ENCODE data around the gene TKTL1.
"Not testable (repeated sequence)": the region's sequence is repeated elsewhere in the genome, so short reads cannot be mapped to it uniquely, and the experiment has no call there.

The TKTL1 gene, protein sequence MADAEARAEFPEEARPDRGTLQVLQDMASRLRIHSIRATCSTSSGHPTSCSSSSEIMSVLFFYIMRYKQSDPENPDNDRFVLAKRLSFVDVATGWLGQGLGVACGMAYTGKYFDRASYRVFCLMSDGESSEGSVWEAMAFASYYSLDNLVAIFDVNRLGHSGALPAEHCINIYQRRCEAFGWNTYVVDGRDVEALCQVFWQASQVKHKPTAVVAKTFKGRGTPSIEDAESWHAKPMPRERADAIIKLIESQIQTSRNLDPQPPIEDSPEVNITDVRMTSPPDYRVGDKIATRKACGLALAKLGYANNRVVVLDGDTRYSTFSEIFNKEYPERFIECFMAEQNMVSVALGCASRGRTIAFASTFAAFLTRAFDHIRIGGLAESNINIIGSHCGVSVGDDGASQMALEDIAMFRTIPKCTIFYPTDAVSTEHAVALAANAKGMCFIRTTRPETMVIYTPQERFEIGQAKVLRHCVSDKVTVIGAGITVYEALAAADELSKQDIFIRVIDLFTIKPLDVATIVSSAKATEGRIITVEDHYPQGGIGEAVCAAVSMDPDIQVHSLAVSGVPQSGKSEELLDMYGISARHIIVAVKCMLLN

DNA sequence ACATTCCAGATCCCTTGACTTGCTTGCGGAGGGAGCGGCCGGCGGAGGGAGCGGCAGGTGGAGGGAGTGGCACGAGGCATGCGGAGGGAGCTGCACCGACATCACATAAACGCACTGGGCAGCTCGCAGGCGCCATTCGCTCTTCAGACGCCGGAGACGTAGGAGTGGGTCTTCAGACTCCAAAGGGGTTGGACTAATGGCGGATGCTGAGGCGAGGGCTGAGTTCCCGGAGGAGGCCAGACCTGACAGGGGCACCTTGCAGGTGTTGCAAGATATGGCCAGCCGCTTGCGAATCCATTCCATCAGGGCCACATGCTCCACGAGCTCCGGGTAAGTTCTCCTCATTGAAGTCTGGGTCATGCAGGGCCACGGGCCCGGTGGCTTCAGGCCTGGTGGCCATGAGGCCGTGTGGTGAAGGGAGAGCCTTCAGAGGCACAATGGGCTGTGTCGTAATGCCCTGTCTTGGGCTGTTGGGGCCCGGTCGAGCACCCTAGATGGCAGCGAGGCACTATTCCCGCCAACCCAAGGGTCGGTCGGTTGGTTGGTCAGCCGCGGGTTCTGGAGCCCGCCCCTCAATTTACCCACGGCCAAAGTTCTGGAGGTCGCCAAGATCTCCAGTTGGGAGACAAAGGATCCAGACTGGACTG lies at the start of gene TKTL1:
Gene TKTL1 (plus strand): TSS at position 132 of the 647 bp plus-strand sequence. CDS start 65 bp downstream, at position 197.
- no peak for DNase-seq (ENCODE audit: low read depth in 2 of 2)

DNA sequence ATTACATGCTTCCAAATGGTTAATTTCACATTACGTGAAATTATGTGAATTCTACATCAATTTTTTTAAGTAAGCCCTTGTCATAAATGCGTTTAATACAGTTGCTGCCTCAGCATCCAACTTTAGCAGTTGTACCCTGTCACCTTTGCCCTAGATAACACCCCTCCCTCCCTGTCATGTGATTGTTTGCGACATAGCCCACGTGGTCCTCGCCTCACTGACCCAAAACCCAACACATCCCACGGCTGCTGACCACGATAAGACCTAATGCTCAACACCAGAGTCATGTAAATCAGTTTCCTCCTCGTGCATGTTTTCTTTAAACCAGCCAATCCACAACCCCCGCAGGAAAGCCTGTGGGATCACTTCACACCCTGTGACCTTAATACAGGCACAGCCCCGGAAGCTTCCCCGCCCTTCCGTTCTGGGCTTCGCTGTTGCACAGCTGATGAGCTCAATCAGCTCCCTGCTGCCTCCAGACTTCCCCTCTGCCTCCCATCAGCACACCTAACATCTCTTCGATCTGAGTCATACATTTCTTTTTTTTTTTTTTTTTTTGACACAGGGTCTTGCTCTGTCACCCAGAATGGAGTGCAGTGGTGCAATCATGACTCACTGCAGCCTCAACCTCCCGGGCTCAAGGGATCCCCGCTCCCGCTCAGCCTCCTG lies 48.1 kb upstream of the TKTL1 start:
- DNase-seq (ENCODE audit: low read depth in 2 of 2): not testable (repeated sequence)

DNA sequence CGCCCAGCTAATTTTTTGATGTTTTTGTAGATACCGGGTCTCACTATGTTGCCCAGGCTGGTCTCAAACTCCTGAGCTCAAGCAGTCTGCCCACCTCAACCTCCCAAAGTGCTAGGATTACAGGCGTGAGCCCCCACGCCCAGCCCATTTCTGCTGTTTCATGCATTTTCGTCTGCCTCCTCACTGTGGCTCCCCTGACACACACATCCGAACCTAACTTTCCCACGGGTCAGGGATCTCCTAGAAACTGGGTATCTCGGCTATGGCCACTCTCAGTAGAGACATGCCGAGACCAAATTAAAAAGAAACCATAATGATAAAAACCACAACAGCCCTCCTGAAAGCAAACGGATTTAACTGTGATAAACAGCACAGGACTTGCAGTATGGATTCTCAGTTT lies 47.5 kb upstream of the TKTL1 start:
- DNase-seq (ENCODE audit: low read depth in 2 of 2): not testable (repeated sequence)

DNA sequence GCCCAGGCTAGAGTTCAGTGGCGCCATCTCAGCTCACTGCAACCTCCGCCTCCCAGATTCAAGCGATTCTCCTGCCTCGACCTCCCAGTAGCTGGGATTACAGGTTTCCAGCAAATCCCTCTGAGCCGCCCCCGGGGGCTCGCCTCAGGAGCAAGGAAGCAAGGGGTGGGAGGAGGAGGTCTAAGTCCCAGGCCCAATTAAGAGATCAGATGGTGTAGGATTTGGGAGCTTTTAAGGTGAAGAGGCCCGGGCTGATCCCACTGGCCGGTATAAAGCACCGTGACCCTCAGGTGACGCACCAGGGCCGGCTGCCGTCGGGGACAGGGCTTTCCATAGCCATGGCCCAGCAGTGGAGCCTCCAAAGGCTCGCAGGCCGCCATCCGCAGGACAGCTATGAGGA lies 38.3 kb upstream of the TKTL1 start, which contains the start of gene OPN1MW3:
Gene OPN1MW3 (plus strand): TSS at position 301 of the 400 bp plus-strand sequence. CDS start 38 bp downstream, at position 339.
- not testable (repeated sequence) for DNase-seq (ENCODE audit: low read depth in 2 of 2)

DNA sequence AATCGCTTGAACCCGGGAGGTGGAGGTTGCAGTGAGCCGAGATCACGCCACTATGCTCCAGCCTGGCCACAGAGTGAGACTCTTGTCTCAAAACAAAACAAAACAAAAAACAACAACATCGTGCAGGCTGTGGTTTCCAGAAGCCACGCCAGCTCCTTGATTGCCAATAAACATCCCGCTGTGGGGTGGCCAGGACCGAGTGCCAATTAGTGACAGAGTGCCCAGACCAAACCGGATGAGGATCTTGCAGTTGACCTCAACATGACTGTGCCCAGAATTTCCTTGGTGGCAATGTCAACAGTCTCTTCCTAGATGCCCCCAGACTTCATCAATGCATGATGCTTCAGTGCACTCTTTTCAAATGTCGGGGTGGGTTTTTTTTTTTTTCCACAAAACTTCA lies 36.9 kb upstream of the TKTL1 start:
- not testable (repeated sequence) for DNase-seq (ENCODE audit: low read depth in 2 of 2)

DNA sequence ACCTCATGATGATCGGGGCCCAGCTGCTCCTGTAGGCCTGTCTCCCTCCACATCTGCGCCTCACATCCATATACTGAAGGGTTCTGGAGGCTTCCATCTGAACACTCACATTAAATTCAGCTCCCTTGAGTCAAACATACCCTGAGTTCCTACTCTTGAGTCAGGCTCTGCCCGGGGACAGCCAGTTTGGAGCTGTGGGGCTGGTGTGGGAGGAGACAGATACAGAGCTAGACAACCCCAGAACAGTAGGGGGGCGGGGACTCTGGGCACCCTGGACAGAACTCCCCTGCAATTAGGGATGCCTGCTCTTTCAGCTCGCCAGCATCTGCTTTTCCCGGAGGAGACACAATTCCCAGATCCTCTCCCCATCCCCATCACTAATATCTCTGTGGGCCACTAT lies 32.5 kb upstream of the TKTL1 start:
- not testable (repeated sequence) for DNase-seq (ENCODE audit: low read depth in 2 of 2)

DNA sequence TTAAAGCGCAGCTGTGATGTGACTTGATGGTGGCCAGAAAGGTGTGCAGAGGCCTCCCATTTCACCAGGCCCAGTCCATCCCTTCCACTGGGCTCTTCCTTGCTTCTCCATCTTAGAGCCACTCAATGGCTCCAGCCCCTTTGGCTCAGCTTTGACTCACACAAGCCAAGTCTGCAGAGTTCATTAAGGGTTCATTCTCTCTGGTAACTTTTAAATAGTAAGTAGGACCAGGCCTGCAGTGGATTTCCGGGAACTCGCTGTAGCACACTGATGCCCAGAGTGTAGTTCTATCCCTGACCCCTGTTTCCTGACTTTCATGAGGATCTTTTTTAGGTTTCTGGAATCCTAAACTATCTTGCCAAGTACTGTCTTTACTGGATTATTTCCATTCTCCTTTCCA lies 26.4 kb upstream of the TKTL1 start:
- not testable (repeated sequence) for DNase-seq (ENCODE audit: low read depth in 2 of 2)

DNA sequence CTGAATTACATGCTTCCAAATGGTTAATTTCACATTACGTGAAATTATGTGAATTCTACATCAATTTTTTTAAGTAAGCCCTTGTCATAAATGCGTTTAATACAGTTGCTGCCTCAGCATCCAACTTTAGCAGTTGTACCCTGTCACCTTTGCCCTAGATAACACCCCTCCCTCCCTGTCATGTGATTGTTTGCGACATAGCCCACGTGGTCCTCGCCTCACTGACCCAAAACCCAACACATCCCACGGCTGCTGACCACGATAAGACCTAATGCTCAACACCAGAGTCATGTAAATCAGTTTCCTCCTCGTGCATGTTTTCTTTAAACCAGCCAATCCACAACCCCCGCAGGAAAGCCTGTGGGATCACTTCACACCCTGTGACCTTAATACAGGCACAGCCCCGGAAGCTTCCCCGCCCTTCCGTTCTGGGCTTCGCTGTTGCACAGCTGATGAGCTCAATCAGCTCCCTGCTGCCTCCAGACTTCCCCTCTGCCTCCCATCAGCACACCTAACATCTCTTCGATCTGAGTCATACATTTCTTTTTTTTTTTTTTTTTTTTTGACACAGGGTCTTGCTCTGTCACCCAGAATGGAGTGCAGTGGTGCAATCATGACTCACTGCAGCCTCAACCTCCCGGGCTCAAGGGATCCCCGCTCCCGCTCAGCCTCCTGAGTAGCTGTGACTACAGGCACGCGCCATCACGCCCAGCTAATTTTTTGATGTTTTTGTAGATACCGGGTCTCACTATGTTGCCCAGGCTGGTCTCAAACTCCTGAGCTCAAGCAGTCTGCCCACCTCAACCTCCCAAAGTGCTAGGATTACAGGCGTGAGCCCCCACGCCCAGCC lies 10.9 kb upstream of the TKTL1 start:
- DNase-seq (ENCODE audit: low read depth in 2 of 2): not testable (repeated sequence)

DNA sequence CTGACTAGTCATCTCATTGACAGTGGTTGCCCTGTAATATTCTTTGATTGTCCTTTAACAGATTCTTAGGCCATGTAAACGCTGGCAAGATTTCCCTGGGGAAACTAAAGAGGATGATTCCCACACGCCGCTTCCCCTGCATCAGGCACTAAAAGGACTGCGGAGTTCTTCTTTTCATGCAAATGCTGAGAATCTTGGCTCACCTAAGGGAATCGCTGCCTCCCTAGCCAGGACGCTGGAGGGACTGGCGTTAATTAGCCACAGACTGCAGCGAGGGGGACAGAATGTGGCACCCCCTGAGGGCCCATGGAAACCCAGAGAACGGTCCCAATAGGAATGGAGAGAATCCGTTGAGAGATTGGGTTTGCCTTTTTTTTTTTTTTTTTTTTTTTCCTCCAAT lies 9.2 kb upstream of the TKTL1 start:
- not testable (repeated sequence) for DNase-seq (ENCODE audit: low read depth in 2 of 2)

DNA sequence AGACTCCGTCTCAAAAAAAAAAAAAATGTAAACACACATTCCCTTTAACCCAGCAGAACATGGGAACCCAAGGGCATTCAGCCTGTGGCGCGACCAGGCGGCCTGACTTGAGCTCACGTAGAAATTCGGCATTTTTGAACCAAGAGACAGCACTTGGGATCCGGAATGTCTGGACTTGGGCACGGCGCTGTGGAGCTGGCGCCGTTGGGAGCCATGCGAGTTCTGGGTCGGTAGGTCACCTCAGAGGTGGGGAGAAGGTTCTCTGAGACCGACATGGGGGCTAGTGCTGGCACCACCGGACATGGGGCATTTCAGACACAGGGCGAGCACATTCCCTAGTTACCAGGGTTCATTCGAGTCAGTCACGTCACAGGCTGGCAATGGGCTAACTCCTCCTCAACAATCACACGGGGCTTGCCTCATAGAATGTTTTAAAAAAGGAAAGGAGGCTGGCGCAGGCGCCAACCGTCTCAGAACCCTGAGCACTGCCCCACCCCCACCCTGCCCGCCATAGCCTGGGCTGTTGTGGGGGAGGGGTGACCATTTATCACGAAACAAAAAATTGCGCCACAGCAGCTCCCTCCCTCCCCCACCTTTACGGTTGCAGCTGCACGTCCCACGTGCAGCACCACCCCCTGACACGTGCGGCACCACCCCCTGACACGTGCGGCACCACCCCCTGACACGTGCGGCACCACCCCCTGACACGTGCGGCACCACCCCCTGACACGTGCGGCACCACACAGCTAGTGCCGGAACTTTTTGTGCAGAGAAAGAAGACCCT lies 612 bp upstream of the TKTL1 start, which contains the start of gene TEX28:
Gene TEX28 (minus strand): TSS at position 334 of the 784 bp plus-strand sequence. CDS start 3,007 bp downstream, outside the sequence.
- no peak for DNase-seq (ENCODE audit: low read depth in 2 of 2)

DNA sequence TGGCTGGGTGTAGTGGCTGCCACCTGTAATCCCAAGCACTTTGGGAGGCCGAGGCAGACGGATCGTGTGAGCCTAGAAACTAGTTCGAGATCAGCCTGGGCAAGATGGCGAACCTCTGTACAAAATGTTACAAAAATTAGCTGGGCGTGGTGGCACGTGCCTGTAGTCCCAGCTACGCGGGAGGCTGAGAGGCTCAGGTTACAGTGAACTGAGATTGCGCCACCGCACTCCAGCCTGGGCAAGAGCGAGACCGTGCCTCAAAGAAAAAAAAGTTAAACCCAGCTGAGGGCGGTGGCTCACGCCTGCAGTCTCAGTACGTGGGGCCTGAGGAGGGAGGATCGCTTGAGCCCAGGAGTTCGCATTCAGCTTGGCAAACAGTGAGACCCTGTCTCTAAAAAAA lies 1.1 kb downstream of the TKTL1 start:
- no peak for DNase-seq (ENCODE audit: low read depth in 2 of 2)

DNA sequence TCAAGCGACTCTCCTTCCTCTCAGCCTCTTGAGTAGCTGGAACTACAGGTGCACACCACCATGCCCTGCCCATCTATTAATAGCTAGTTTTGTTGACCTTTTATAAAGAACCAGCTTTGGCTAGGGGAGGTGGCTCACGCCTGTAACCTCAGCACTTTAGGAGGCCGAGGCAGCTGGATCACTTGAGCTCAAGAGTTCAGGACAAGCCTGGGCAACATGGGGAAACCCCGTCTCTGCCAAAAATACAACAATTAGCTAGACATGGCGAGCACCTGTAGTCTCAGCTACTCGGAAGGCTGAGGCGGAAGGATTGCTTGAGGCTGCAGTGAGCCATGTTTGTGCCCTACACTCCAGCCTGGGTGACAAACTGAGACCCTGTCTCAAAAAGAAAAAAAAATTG lies 2.7 kb downstream of the TKTL1 start:
- DNase-seq (ENCODE audit: low read depth in 2 of 2): no peak

DNA sequence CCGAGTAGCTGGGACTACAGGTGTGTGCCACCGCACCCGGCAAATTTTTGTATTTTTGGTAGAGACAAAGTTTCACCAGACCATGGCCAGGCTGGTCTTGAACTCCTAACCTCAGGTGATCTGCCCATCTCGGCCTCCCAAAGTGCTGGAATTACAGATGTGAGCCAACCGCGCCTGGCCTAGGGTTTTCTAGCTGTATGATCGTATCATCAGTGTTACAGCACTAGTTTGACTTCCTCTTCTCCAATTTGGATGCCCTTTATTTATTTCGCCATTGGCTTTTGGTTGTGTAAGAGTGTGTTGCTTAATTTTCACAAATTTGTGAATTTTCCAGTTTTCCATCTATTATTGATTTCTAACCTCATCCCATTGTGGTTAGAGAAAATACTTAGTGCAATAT lies 5.2 kb downstream of the TKTL1 start:
- no peak for DNase-seq (ENCODE audit: low read depth in 2 of 2)

DNA sequence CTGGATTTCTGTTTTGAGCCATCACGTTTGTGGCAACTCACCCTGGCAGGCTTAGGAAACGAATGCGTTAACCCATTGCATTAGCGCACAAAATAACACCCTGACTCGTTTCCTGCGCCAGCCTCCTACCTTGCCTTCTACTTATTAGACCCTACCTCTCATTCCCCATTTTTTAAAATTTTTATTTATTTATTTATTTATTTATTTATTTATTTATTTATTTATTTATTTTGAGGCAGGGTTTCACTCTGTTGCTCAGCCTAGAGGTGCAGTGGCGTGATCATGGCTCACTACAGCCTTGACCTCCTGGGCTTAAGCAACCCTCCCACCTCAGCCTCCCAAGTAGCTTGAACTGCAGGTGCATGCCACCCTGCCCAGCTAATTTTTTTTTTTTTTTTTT lies 7.4 kb downstream of the TKTL1 start:
- not testable (repeated sequence) for DNase-seq (ENCODE audit: low read depth in 2 of 2)

DNA sequence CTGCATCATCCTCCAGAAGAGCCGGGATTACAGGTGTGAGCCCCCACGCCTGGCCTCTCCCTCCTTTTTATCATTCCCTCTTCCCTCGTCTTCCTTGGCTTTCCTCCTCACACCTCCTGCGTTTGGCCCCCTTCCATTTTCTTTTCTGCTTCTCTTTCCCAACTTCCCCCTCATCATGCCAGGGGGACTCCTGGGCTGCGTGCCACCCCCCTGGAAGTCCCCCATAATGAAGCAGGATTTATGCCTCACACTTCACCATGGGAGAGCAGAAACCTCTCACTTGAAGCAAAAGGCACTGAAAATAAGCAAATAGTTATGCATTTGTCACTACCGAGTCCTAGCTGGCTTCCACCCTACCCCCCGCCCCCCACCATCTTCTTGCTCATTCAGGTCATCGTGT lies 7.9 kb downstream of the TKTL1 start:
- DNase-seq (ENCODE audit: low read depth in 2 of 2): no peak

DNA sequence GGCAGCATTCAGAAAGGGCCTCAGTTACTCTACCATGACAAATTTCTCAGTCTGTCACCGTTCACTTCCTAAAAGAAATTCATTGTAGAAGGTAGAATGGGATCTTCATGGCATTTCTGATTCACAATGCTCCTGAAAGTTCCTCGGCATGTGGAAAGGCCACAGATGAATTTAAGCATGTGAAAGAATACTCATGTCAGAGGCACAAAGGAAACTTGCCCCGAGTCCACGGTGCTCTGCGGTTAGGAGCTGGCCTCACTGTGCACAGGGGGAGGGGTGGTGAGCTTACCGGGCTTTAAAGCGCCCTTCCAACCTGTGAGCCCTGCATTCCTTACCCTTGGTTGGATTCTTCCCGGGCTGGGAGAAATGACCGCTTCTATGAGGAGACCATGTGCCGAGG lies 9.3 kb downstream of the TKTL1 start:
- DNase-seq (ENCODE audit: low read depth in 2 of 2): no peak

DNA sequence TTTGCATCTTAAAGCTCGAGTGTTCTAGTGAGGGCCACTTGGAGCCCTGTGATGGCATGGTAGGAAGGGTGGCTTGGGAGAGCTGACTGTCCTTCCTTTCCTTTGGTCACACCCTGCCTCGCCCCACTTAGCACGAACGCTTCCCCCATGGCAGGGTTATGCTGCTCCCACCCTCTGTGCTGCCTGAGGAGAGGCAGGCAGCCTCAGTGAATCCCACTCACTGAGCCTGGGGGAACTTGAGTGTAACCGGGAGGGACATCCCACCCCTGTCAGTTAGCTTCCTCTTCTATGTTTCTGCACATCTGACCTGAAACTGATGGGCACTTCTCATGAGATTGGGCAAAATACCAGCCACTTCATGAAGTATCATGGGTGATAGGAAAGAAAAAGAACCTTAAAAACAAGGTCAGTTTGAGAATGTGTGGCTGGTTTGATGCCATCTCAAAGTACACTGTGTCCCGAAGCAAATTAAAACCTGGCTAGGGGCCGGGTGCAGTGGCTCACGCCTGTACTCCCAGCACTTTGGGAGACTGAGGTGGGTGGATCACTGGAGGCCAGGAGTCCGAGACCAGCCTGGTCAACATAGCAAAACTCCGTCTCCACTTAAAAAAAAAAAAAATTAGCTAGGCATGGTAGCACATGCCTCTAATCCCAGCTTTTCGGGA lies 10.1 kb downstream of the TKTL1 start:
- DNase-seq (ENCODE audit: low read depth in 2 of 2): no peak

DNA sequence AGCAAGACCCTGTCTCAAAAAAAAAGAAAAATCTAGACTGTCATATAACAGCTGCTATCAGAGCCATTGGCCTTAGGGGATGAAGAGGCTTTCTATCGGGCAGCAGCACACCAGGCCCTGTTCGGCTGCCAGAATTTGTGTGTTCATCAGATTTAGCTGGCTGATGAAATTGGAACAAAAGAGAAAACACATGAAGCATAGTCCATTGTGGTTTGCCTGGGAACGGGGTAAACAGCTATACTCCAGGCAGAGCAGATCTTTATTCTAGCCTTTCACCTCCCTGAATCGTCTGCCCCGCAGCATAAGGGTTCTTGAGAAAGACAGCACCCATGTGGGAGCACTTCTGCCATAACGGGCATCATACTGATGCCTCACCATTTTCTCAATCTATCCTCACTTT lies 11.6 kb downstream of the TKTL1 start:
- DNase-seq (ENCODE audit: low read depth in 2 of 2): no peak

DNA sequence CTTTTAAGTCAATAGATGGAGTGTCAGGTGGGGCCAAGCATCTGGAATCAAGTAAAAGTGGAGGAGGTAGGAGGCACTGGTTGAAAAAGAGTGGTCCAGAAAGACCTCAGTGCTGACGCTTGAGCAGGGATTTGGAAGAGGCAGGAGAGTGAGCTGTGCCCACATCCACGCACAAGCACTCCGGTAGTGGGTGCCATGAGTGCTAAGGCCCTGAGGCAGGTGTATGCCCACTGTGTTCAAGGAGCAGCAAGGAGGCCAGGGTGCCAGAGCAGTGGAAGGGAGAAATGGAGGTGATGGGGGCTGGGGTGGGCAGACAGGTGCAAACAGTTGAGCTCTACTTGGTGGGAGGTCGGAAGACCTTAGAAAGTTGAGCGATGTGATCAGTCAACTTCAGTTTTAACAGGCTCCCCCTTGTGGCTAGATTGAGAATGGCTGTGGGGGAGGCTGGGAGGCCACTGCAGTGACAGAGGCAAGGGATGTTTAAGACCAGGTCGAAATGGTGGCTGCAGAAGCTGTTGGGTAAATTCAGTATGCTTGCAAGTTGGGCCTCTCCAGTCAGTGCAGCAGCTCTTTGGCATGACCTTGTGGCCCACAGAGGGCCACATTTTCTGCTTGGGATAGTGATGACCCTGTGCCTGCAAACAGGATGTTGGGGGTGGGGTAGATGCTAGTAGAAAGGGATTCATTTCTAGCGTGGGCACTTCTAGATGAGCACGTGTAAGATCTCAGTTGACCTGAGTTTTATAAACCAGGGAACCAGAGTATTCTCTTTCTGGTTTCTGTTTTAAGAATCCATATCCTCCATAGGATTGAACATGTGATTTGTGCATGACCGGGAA lies 12.7 kb downstream of the TKTL1 start:
- DNase-seq (ENCODE audit: low read depth in 2 of 2): peak; percentile 57 to 64
